MM.1S (cell line): ENCODE data around the gene ATP9A.

Source experiments
- EZH2 ChIP-seq: fragments of 300-600 bp; sonication (generic); optimal IDR thresholded peaks from 2 replicates; pipeline ENCODE3; 2017; ENCODE audit warnings: low read depth, mild to moderate bottlenecking, antibody characterized with exemption, low read length, mixed read lengths
- EZH2phosphoT487 ChIP-seq: fragments of 300-600 bp; sonication (generic); IDR thresholded peaks from 2 replicates; pipeline ENCODE4 v1.6.1; 2018; ENCODE audit warnings: antibody characterized with exemption, low read length
- TF ChIP-seq, protein P1 (sequence below): fragments of 300-600 bp; sonication (generic); IDR thresholded peaks from 2 replicates; pipeline ENCODE4 v1.5.1; 2016; ENCODE audit warnings: antibody characterized with exemption, low read length, mixed read lengths

DNA sequence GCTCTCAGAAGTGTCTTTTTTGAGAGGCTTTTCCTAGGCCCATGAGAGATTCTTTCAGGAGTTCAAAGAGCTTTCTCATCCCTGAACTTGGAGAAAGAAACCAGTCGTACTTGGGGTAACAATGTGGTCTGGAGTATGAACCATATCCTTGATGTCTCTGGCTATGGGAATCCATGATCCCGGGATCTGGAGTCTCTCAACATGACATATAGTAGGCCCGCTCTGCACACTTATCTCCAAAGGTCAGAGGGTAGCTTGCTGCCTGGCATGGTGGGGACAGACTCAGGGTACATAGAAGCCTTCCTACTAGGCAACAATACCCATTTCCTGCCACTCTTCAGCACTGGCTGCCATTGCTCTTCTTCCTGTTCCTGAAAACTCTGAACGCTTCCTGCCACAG lies 183.5 kb downstream of the ATP9A start:
- TF ChIP-seq, protein P1, sequence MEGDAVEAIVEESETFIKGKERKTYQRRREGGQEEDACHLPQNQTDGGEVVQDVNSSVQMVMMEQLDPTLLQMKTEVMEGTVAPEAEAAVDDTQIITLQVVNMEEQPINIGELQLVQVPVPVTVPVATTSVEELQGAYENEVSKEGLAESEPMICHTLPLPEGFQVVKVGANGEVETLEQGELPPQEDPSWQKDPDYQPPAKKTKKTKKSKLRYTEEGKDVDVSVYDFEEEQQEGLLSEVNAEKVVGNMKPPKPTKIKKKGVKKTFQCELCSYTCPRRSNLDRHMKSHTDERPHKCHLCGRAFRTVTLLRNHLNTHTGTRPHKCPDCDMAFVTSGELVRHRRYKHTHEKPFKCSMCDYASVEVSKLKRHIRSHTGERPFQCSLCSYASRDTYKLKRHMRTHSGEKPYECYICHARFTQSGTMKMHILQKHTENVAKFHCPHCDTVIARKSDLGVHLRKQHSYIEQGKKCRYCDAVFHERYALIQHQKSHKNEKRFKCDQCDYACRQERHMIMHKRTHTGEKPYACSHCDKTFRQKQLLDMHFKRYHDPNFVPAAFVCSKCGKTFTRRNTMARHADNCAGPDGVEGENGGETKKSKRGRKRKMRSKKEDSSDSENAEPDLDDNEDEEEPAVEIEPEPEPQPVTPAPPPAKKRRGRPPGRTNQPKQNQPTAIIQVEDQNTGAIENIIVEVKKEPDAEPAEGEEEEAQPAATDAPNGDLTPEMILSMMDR: no peak
- TF ChIP-seq EZH2 (no peak), EZH2phosphoT487 (no peak)
